DMS53 (cell line): ENCODE data around the gene SPSB3.
"Not testable (repeated sequence)": the region's sequence is repeated elsewhere in the genome, so short reads cannot be mapped to it uniquely, and the experiment has no call there.

Experiments
- DNase-seq: peaks from one replicate; lab custom pipeline; 2025; lab: John Stamatoyannopoulos, UW

Gene SPSB3

GRCh38 chr16:1741553-1742165 is 40.7 kb downstream of the SPSB3 start:
- no peak for DNase-seq

- no peak for DNase-seq
These were observed 41.4 kb downstream of the SPSB3 start for GRCh38 chr16:1740781-1741490.

- DNase-seq, result no peak
These were observed 42.1 kb downstream of the SPSB3 start for GRCh38 chr16:1740234-1740633.

GRCh38 chr16:1734816-1735215 is 47.6 kb downstream of the SPSB3 start:
- no peak for DNase-seq

GRCh38 chr16:1734123-1734522 is 48.2 kb downstream of the SPSB3 start:
- no peak for DNase-seq

- not testable (repeated sequence) for DNase-seq
These were observed 49.8 kb downstream of the SPSB3 start for GRCh38 chr16:1732551-1732987.

- no peak for DNase-seq
These were observed 50.3 kb downstream of the SPSB3 start for GRCh38 chr16:1732071-1732470.

- DNase-seq, result no peak
These were observed 50.8 kb downstream of the SPSB3 start for GRCh38 chr16:1731603-1732002.

- DNase-seq, result no peak
These were observed 51.3 kb downstream of the SPSB3 start for GRCh38 chr16:1731073-1731472.

GRCh38 chr16:1729445-1729844 is 52.9 kb downstream of the SPSB3 start:
- DNase-seq, result no peak

- DNase-seq, result no peak
These were observed 53.3 kb downstream of the SPSB3 start for GRCh38 chr16:1729026-1729425.

GRCh38 chr16:1727651-1728624 is 54.4 kb downstream of the SPSB3 start:
- DNase-seq, result no peak
